Psoas muscle (tissue), 8 donors: ENCODE measurements around the gene SAMD10. TPM values are rescaled to one million over a fixed set of nuclear protein-coding genes. Genes with fewer than 3 reads are reported as not detected.

Experiments used
- ATAC-seq, 4 donors: fragments of 200-7000 bp; cut with Tn5 transposase; one replicate each; pipeline ENCODE4 v1.9.1; 2020; ENCODE audit warnings: moderate library complexity in 3 of 4, mild to moderate bottlenecking in 2 of 4
- DNase-seq, 2 donors: peaks; one replicate each; pipeline ENCODE4 v3.0.0-alpha.2; 2020
- H3K27ac ChIP-seq: fragments of 200-600 bp; one replicate; pipeline ENCODE4 v1.8.0; 2022
- H3K27me3 ChIP-seq, 3 donors: fragments of 200-600 bp in 1 of 3; one replicate each; pipeline versions ENCODE4 v1.6.1 to v1.8.0; 2013 to 2022; ENCODE audit warnings: low read length in 2 of 3, mild to moderate bottlenecking in 2 of 3, moderate library complexity in 1 of 3; ENCODE audit not compliant: insufficient read depth in 3 of 3
- H3K36me3 ChIP-seq, 2 donors: fragments of 200-600 bp in 1 of 2; one replicate each; pipeline versions ENCODE4 v1.6.1 to v1.8.0; 2013 to 2022; ENCODE audit warnings: low read depth in 1 of 2, mild to moderate bottlenecking in 1 of 2, moderate library complexity in 1 of 2; ENCODE audit not compliant: insufficient read depth in 1 of 2
- H3K4me1 ChIP-seq: fragments of 200-600 bp; one replicate; pipeline ENCODE4 v1.8.0; 2022
- H3K4me3 ChIP-seq: fragments of 200-600 bp; one replicate; pipeline ENCODE4 v1.8.0; 2022; ENCODE audit warnings: mild to moderate bottlenecking
- H3K9me3 ChIP-seq: fragments of 200-600 bp; one replicate; pipeline ENCODE4 v1.8.0; 2022
- CTCF ChIP-seq: fragments of 200-600 bp; IDR thresholded peaks from one replicate; pipeline ENCODE4 v1.8.0; 2022; ENCODE audit warnings: antibody characterized with exemption
- WGBS, 3 donors: extraction: QIAGEN DNeasy Blood & Tissue Kit; methylation state at CpG; one replicate each; pipeline versions ENCODE4 v1.1.6 to v1.1.7; 2013; 5-methylcytosine and 5-hydroxymethylcytosine counted together
- intact Hi-C, 2 donors: fragments of 100-400 bp; cut with DNase I; formaldehyde crosslinking; loops; one replicate each; pipeline versions ENCODE4 v1.11.0 to v1.14.2; 2022
- polyA plus RNA-seq, 3 donors: library from polyadenylated mRNA; stranded (reverse); fragments of 200-250 nt; gene quantifications; one replicate each; pipeline ENCODE4 v1.2.3, GENCODE V29; 2013
- total RNA-seq, 4 donors: library from RNA; stranded (reverse); fragmentation: NEBNext Ultra II Directional in 2 of 4; extraction: Animal tissue kit (Norgen Biotek cat#: 25700) in 2 of 4; gene quantifications; one replicate each; pipeline versions ENCODE4 v1.2.1 to v1.2.4, GENCODE V29; 2021 to 2023
- donor health status: healthy with polysubstance abuse.
- donor health status: DM: no; HTN: no; CAD: no; lungs with moderate emphysema.
- donor health status: Bipolar disorder and iron deficiency.
- donor health status: healthy.
- donor health status: DM: yes; HTN: yes; CAD: no.
- donor health status: DM: no; HTN: no; CAD: no.
- donor health status: DM: no; HTN: no; CAD: no.
- donor health status: DM: yes; HTN: yes; CAD: no.

Gene SAMD10
- total and polyA plus RNA-seq, 7 donors: 0.32 to 5.5 (median 0.56) TPM

- Histone ChIP-seq H3K27ac (peak overlapping the region; percentile 23), H3K27me3 (no peaks in the 10 kb centered on the region), H3K4me3 (no peak overlapping the region), H3K9me3 (no peaks in the 10 kb centered on the region), H3K4me1 (peaks cover 19% of the 10 kb centered on the region), H3K36me3 (peaks cover 5 to 75% of the 10 kb centered on the region in 2 donors)
- intact Hi-C loops: no loop called here
- no peak for TF ChIP-seq CTCF
- ATAC-seq (peak in 1 of 4 donors; percentile 8), DNase-seq (peak; percentile 70 to 80)
- WGBS, 3 donors: 69 to 78% (median 76%) methylated on average over 27 to 35 of the region's 39 CpGs
These were observed 38.0 kb downstream of the SAMD10 start for GRCh38 chr20:63941282-63942081.

- 89 to 92% (median 90%) methylated on average over 58 of the region's 58 CpGs for WGBS, 3 donors
- TF ChIP-seq CTCF: no peak
- ATAC-seq (no peak), DNase-seq (peak; percentile 21 to 51)
- intact Hi-C loops: no loop called here
- Histone ChIP-seq H3K9me3 (no peaks in the 10 kb centered on the region), H3K36me3 (peaks cover 5 to 75% of the 10 kb centered on the region in 2 donors), H3K4me1 (peaks cover 12% of the 10 kb centered on the region), H3K27me3 (no peaks in the 10 kb centered on the region), H3K4me3 (no peak overlapping the region), H3K27ac (no peak overlapping the region)
These were observed 38.8 kb downstream of the SAMD10 start for GRCh38 chr20:63940472-63941266.

- Histone ChIP-seq H3K27ac (no peak overlapping the region), H3K9me3 (no peaks in the 10 kb centered on the region), H3K4me1 (peaks cover 6% of the 10 kb centered on the region), H3K4me3 (no peak overlapping the region), H3K36me3 (peaks cover 5 to 75% of the 10 kb centered on the region in 2 donors), H3K27me3 (no peaks in the 10 kb centered on the region)
- WGBS, 3 donors: 85 to 92% (median 87%) methylated on average over 22 to 23 of the region's 23 CpGs
- intact Hi-C loops: no loop called here
- TF ChIP-seq CTCF: no peak
- ATAC-seq (no peak), DNase-seq (peak in 1 of 2 donors; percentile 48)
These were observed 39.4 kb downstream of the SAMD10 start for GRCh38 chr20:63940071-63940471.

- intact Hi-C loops: no loop called here
- Histone ChIP-seq H3K4me3 (no peak overlapping the region), H3K4me1 (peaks cover 5% of the 10 kb centered on the region), H3K27me3 (no peaks in the 10 kb centered on the region), H3K27ac (no peak overlapping the region), H3K36me3 (peaks cover 8 to 75% of the 10 kb centered on the region in 2 donors), H3K9me3 (no peaks in the 10 kb centered on the region)
- ATAC-seq (no peak), DNase-seq (peak in 1 of 2 donors; percentile 18)
- no peak for TF ChIP-seq CTCF
- WGBS, 3 donors: 86 to 89% (median 87%) methylated on average over 26 to 33 of the region's 33 CpGs
These were observed 40.1 kb downstream of the SAMD10 start for GRCh38 chr20:63939061-63939935.
